Psoas muscle (tissue), 8 donors: ENCODE data around the gene SGPL1. TPM values are rescaled to one million over a fixed set of nuclear protein-coding genes. Genes with fewer than 3 reads are reported as not detected.
"Not testable (repeated sequence)": the region's sequence is repeated elsewhere in the genome, so short reads cannot be mapped to it uniquely, and the experiment has no call there.

ENCODE experiments used
- ATAC-seq, 4 donors: fragments of 200-7000 bp; cut with Tn5 transposase; one replicate each; pipeline ENCODE4 v1.9.1; 2020; ENCODE audit warnings: moderate library complexity in 3 of 4, mild to moderate bottlenecking in 2 of 4
- DNase-seq, 2 donors: peaks; one replicate each; pipeline ENCODE4 v3.0.0-alpha.2; 2020
- H3K27ac ChIP-seq: fragments of 200-600 bp; one replicate; pipeline ENCODE4 v1.8.0; 2022
- H3K27me3 ChIP-seq, 3 donors: fragments of 200-600 bp in 1 of 3; one replicate each; pipeline versions ENCODE4 v1.6.1 to v1.8.0; 2013 to 2022; ENCODE audit warnings: low read length in 2 of 3, mild to moderate bottlenecking in 2 of 3, moderate library complexity in 1 of 3; ENCODE audit not compliant: insufficient read depth in 3 of 3
- H3K36me3 ChIP-seq, 2 donors: fragments of 200-600 bp in 1 of 2; one replicate each; pipeline versions ENCODE4 v1.6.1 to v1.8.0; 2013 to 2022; ENCODE audit warnings: low read depth in 1 of 2, mild to moderate bottlenecking in 1 of 2, moderate library complexity in 1 of 2; ENCODE audit not compliant: insufficient read depth in 1 of 2
- H3K4me1 ChIP-seq: fragments of 200-600 bp; one replicate; pipeline ENCODE4 v1.8.0; 2022
- H3K4me3 ChIP-seq: fragments of 200-600 bp; one replicate; pipeline ENCODE4 v1.8.0; 2022; ENCODE audit warnings: mild to moderate bottlenecking
- H3K9me3 ChIP-seq: fragments of 200-600 bp; one replicate; pipeline ENCODE4 v1.8.0; 2022
- WGBS, 3 donors: extraction: QIAGEN DNeasy Blood & Tissue Kit; methylation state at CpG; one replicate each; pipeline versions ENCODE4 v1.1.6 to v1.1.7; 2013; 5-methylcytosine and 5-hydroxymethylcytosine counted together
- intact Hi-C, 2 donors: fragments of 100-400 bp; cut with DNase I; formaldehyde crosslinking; loops; one replicate each; pipeline versions ENCODE4 v1.11.0 to v1.14.2; 2022
- polyA plus RNA-seq, 3 donors: library from polyadenylated mRNA; stranded (reverse); fragments of 200-250 nt; gene quantifications; one replicate each; pipeline ENCODE4 v1.2.3, GENCODE V29; 2013
- total RNA-seq, 4 donors: library from RNA; stranded (reverse); fragmentation: NEBNext Ultra II Directional in 2 of 4; extraction: Animal tissue kit (Norgen Biotek cat#: 25700) in 2 of 4; gene quantifications; one replicate each; pipeline versions ENCODE4 v1.2.1 to v1.2.4, GENCODE V29; 2021 to 2023
- TF ChIP-seq, protein P1 (sequence below): fragments of 200-600 bp; IDR thresholded peaks from one replicate; pipeline ENCODE4 v1.8.0; 2022; ENCODE audit warnings: antibody characterized with exemption
- donor health status: healthy with polysubstance abuse.
- donor health status: DM: no; HTN: no; CAD: no; lungs with moderate emphysema.
- donor health status: Bipolar disorder and iron deficiency.
- donor health status: healthy.
- donor health status: DM: yes; HTN: yes; CAD: no.
- donor health status: DM: no; HTN: no; CAD: no.
- donor health status: DM: no; HTN: no; CAD: no.
- donor health status: DM: yes; HTN: yes; CAD: no.

Gene SGPL1
- total and polyA plus RNA-seq, 7 donors, result 3.7 to 15.1 (median 9.5) TPM

DNA sequence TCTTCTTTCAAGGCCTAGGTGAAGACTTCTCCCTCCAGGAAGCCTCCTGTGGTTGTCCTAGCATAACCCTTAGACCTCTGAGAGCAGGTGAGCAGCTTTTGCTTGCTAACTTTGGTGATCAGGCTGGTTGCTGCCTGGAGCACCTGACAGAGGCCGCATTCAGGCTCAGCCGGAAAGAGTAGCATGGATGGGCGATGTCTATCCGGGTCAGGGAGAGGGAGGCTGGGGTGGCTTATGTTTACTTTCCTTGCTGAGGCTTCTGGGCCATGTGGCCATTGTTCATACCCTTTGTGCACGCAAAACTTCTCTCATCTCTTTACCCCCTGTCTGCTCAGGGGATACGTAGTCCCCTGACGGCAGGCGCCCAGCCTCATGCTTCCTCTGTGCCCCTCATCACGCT lies 100.1 kb downstream of the SGPL1 start:
- TF ChIP-seq, protein P1, sequence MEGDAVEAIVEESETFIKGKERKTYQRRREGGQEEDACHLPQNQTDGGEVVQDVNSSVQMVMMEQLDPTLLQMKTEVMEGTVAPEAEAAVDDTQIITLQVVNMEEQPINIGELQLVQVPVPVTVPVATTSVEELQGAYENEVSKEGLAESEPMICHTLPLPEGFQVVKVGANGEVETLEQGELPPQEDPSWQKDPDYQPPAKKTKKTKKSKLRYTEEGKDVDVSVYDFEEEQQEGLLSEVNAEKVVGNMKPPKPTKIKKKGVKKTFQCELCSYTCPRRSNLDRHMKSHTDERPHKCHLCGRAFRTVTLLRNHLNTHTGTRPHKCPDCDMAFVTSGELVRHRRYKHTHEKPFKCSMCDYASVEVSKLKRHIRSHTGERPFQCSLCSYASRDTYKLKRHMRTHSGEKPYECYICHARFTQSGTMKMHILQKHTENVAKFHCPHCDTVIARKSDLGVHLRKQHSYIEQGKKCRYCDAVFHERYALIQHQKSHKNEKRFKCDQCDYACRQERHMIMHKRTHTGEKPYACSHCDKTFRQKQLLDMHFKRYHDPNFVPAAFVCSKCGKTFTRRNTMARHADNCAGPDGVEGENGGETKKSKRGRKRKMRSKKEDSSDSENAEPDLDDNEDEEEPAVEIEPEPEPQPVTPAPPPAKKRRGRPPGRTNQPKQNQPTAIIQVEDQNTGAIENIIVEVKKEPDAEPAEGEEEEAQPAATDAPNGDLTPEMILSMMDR, result no peak
- peaks cover 0 to 11% (median 0%) of the 10 kb centered on the region in 3 donors for H3K27me3 ChIP-seq
- no peaks in the 10 kb centered on the region for H3K4me1 ChIP-seq
- 91 to 94% (median 93%) methylated on average over 9 of the region's 9 CpGs for WGBS, 3 donors
- no peaks in the 10 kb centered on the region for H3K36me3 ChIP-seq
- intact Hi-C loops, result no loop called here
- ATAC-seq (no peak), DNase-seq (peak; percentile 5 to 19)
- no peak overlapping the region for H3K4me3 ChIP-seq
- H3K27ac ChIP-seq, result no peak overlapping the region
- no peaks in the 10 kb centered on the region for H3K9me3 ChIP-seq

DNA sequence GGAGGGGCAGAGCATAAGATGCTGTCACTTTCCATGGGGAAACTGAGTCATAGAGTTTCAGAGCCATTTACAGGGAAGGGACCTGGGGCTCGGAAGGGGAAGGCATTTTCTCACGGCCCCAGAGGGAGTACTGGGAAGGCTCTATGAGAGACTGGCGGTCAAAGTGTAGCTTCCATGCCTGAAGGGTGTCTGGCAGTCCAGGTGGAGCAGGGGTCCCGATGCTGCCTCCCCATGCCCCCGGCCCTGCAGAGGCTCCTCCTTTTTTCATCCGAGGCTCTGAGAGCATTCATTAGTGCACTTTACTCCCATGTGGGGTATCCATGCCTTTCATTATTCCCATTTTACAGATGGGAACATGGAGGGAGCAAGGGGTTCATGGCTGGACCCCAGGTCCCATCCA lies 100.5 kb downstream of the SGPL1 start:
- Histone ChIP-seq H3K36me3 (no peaks in the 10 kb centered on the region), H3K9me3 (no peaks in the 10 kb centered on the region), H3K4me3 (no peak overlapping the region), H3K27ac (no peak overlapping the region), H3K4me1 (no peaks in the 10 kb centered on the region), H3K27me3 (peaks cover 0 to 11% (median 0%) of the 10 kb centered on the region in 3 donors)
- 86 to 95% (median 88%) methylated on average over 6 of the region's 6 CpGs for WGBS, 3 donors
- ATAC-seq (no peak), DNase-seq (peak; percentile 2 to 23)
- intact Hi-C loops, result no loop called here
- TF ChIP-seq, protein P1, result no peak

DNA sequence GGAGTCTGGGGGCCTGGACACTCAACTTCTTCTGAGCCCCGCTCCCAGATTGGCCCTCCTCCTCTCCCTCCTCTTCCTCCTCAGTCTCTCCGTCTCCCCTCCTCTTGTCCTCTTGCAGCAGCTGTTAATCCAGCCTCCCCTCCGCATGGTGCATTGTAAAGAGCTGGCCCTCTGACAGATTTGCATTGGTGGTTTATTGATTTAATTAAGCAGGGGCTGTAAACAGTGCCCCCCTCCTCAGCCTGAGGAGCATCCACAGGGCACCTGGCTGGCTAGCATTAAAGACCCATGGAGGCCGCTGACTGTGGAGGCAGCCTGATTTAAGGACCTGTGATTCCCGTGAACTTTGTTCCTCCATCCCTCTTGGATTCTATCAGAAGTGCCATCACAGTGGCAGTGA lies 101.5 kb downstream of the SGPL1 start:
- WGBS, 3 donors, result 71 to 86% (median 78%) methylated on average over 4 to 5 of the region's 5 CpGs
- DNase-seq (peak; percentile 1 to 23), ATAC-seq (no peak)
- H3K9me3 ChIP-seq, result no peaks in the 10 kb centered on the region
- no peak overlapping the region for H3K4me3 ChIP-seq
- no peaks in the 10 kb centered on the region for H3K36me3 ChIP-seq
- no peak overlapping the region for H3K27ac ChIP-seq
- H3K4me1 ChIP-seq, result no peaks in the 10 kb centered on the region
- peaks cover 0 to 11% (median 0%) of the 10 kb centered on the region in 3 donors for H3K27me3 ChIP-seq
- TF ChIP-seq, protein P1, result no peak
- intact Hi-C loops, result no loop called here

DNA sequence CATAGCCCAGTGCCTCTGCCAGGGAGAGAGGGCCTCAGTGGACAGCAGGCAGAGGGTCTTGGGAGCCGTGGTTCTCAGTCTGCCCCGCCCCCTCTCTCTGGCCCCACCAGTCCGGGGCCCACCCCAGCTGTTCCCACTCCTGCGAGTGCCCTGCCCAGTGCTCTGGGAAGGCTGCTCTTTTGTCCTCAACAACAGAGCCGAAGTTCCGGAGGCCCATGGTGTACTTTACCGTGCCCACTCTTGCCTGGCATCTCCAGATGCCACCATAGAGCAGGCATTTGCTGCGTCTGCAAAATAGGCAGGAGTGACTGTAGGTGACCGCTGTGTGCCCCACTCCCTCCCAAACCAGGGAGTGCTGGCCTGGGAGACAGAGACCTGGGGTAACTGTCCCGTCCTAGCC lies 101.9 kb downstream of the SGPL1 start:
- Histone ChIP-seq H3K9me3 (no peaks in the 10 kb centered on the region), H3K27me3 (peaks cover 0 to 11% (median 0%) of the 10 kb centered on the region in 3 donors), H3K27ac (no peak overlapping the region), H3K4me3 (no peak overlapping the region), H3K36me3 (no peaks in the 10 kb centered on the region), H3K4me1 (no peaks in the 10 kb centered on the region)
- intact Hi-C loops, result no loop called here
- peak; percentile 13 to 28 for DNase-seq
- TF ChIP-seq, protein P1, result no peak
- WGBS, 3 donors, result 59 to 64% (median 62%) methylated on average over 10 of the region's 10 CpGs
- ATAC-seq, result no peak

DNA sequence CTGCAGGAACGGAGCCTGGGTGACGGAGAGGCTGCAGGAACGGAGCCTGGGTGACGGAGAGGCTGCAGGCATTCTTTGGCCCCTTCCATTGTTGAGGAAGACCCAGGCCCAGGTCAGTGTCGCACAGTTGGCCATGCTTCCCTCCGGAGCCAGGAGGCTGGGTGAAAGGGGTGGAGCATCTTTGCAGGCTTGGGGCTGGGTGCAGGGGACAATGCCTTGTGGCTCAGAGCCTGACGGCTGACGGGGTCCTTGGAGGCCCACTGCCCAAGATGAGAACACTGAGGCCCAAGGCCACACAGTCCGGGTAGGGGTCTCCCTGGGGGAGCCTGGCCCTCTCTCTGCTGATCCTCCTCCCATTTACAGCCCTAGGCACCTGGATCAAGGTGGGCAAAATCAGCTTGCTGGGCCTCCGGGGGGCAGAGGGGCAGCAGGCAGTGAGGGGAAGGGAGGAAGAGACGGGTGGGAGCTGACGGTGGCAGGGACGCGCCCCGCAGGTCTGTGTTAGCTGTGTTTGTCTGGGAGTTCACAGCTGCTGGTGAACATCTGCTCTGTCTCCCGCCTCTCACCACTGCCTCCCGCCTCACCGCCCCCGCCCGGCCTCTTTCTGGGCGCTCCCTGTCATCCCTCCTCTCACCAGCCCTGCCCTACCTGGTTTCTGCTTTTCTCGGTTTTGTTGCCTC lies 103.2 kb downstream of the SGPL1 start:
- DNase-seq (peak; percentile 4 to 41), ATAC-seq (no peak)
- Histone ChIP-seq H3K4me3 (no peak overlapping the region), H3K9me3 (no peaks in the 10 kb centered on the region), H3K4me1 (no peaks in the 10 kb centered on the region), H3K27me3 (peaks cover 0 to 11% (median 0%) of the 10 kb centered on the region in 3 donors), H3K27ac (no peak overlapping the region), H3K36me3 (no peaks in the 10 kb centered on the region)
- intact Hi-C loops, result no loop called here
- TF ChIP-seq, protein P1, result no peak
- WGBS, 3 donors, result 45 to 55% (median 55%) methylated on average over 19 to 21 of the region's 22 CpGs

DNA sequence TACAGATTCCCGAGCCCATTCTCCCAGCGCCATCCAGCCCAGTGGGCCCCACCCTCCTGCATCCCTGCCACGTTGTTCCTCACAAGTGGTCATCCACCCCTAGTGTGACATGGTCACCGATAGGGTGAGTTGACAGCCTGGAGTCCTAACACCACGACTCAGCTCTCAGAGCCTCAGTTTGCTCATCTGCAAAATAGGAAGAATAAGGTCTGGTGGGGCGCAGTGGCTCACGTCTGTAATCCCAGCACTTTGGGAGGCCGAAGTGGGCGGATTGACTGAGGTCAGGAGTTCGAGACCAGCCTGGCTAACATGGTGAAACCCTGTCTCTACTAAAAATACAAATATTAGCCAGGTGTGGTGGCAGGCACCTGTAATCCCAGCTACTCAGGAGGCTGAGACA lies 104.2 kb downstream of the SGPL1 start:
- ATAC-seq, H3K4me3 ChIP-seq, intact Hi-C loops, H3K27ac ChIP-seq, H3K4me1 ChIP-seq, H3K9me3 ChIP-seq, H3K36me3 ChIP-seq: not testable (repeated sequence)
- WGBS, 3 donors, result 88 to 90% (median 88%) methylated on average over 10 of the region's 10 CpGs
- peak in 1 of 2 donors; percentile 4 for DNase-seq
- peaks cover 0 to 11% (median 0%) of the 10 kb centered on the region in 3 donors for H3K27me3 ChIP-seq
